ENCODE results near the gene FFAR2.

GRCh38 chr19:35495107-35496064 is 47.3 kb downstream of the FFAR2 start:
- TF ChIP-seq, protein P1, sequence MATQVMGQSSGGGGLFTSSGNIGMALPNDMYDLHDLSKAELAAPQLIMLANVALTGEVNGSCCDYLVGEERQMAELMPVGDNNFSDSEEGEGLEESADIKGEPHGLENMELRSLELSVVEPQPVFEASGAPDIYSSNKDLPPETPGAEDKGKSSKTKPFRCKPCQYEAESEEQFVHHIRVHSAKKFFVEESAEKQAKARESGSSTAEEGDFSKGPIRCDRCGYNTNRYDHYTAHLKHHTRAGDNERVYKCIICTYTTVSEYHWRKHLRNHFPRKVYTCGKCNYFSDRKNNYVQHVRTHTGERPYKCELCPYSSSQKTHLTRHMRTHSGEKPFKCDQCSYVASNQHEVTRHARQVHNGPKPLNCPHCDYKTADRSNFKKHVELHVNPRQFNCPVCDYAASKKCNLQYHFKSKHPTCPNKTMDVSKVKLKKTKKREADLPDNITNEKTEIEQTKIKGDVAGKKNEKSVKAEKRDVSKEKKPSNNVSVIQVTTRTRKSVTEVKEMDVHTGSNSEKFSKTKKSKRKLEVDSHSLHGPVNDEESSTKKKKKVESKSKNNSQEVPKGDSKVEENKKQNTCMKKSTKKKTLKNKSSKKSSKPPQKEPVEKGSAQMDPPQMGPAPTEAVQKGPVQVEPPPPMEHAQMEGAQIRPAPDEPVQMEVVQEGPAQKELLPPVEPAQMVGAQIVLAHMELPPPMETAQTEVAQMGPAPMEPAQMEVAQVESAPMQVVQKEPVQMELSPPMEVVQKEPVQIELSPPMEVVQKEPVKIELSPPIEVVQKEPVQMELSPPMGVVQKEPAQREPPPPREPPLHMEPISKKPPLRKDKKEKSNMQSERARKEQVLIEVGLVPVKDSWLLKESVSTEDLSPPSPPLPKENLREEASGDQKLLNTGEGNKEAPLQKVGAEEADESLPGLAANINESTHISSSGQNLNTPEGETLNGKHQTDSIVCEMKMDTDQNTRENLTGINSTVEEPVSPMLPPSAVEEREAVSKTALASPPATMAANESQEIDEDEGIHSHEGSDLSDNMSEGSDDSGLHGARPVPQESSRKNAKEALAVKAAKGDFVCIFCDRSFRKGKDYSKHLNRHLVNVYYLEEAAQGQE (IDR thresholded peaks at IDR 0.05): no peak
- no peak for TF ChIP-seq JUND (IDR thresholded peaks at IDR 0.05)
